Head of caudate nucleus (tissue), 42 donors: ENCODE data around the gene UNC5A.

Experiments used
- DNase-seq, 42 donors: peaks; one replicate each; pipeline versions ENCODE4 v3.0.0 to v3.0.0-alpha.2; 2020 to 2021; ENCODE audit warnings: mixed read lengths in 7 of 42
- intact Hi-C: fragments of 100-400 bp; cut with DNase I; formaldehyde crosslinking; loops from one replicate; pipeline ENCODE4 v1.15.0; 2022

The UNC5A gene

GRCh38 chr5:176899296-176899891 lies 89.0 kb downstream of the UNC5A start, which contains the start of gene HK3:
Gene HK3 (minus strand): TSS chr5:176899346. CDS start chr5:176896159, 3,187 bp downstream.
- intact Hi-C loops, result no loop called here

GRCh38 chr5:176899946-176900779 lies 89.8 kb downstream of the UNC5A start:
- peak in 11 of 42 donors; percentile 23 to 55 (median 35) for DNase-seq
- intact Hi-C loops, result no loop called here

More at GRCh38 chr5:176899296-176899891, 89.0 kb downstream of the UNC5A start, which contains the start of gene HK3:
- DNase-seq, result peak in 5 of 42 donors; percentile 18 to 48 (median 30)

GRCh38 chr5:176900780-176901204 lies 90.4 kb downstream of the UNC5A start:
- DNase-seq, result no peak
- intact Hi-C loops, result no loop called here

DNA sequence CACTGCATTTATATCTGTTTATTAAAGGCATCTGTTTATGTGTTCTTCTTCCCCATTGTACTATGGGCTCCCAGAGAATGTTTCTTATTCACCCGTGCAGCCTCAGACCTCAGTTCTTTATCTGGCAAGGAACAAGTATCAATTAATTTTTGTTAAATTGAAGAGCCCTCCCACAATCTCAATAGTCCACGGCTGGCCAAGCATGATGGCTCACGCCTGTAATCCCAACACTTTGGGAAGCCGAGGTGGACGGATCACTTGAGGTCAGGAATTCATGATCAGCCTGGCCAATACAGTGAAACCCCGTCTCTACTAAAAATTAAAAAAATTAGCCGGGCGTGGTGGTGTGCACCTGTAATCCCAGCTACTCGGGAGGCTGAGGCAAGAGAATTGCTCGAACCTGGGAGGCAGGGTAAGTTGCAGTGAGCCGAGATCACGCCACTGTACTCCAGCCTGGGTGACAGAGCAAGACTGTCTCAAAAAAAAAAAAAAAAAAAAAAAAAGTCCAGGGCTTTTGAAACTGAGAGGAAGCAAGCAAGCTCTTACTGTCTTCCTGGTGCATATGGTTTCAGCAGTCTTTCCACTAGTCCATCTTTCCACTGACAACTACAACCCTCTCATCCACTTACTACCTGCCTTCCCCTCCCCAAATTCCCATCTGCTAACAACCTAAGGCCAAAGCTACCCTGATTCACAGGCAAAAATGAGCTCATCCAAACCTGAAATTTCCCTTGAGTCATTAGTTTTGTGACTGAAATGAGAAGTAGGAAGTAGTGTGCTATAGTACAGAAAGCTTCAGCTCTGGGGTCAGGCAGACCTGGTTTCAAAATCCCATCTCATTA lies 91.1 kb downstream of the UNC5A start:
- intact Hi-C loops, result no loop called here
- DNase-seq, result peak in 1 of 42 donors; percentile 34

DNA sequence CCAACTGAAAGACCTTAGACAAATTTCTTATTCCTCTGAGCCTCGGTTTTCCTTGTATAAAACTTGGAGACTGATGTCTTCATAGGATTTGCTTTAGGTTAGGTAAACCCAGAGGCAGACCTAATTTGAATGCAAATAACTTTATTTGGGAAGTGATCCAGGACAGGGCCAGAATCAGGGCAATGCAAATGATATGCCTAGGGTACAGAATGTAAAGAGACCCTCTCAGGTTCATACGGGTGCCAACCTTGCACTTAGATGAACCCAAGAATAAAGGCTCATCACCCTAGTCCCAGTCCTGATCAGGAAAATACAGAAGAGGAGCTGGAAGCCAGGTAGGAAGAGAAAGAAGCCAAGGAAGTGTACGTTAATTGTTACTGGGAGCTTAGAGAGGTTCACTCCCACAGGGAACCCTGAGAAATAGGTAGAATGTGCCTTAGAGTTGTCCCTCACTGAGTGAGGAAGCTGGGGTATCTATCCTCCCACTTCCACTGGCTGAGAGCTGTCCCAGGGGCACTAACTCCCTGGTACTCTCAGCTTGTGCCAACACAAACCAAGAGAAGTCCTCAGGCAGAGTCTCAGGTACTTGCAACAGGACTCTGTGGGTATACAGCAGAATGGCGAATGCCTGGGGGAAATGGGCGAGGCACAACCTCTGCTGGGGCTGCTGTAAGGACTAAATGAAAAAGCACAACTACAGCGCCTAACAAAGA lies 91.9 kb downstream of the UNC5A start:
- no peak for DNase-seq
- intact Hi-C loops, result no loop called here

DNA sequence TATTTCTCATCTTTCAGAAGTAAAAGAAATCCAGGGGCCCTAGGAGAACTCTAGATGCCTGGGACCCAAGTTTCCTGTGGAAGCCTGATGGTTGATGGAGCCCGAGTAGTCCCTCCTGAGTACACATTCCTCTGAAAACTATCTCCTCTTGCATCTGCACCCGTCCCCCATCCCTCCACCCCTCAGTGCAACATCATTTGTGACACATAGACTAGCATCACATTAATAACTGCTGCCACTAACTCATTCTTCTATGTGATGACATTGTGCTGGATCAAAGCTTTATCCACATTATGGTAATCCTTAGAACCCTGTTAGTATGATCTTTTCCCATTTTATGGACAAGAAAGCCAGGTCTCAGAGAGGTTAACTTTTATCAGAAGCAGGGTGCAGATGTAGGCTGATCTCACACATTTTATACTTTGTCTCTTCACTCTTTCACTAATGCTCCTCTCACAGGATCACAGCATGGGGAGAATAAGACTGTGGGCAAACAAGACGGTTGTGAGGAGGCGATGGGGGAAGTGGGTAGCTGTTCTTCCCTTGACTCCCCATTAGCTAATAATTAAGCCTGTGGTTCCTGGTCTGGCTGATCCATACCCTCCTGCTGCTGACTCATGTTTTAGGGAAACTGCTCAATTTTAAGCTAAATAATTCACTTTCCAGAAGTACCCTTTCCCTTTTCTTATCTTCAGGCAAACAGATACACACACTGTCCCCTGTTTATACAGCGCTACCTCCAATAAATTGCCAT lies 92.7 kb downstream of the UNC5A start:
- intact Hi-C loops, result no loop called here
- no peak for DNase-seq

DNA sequence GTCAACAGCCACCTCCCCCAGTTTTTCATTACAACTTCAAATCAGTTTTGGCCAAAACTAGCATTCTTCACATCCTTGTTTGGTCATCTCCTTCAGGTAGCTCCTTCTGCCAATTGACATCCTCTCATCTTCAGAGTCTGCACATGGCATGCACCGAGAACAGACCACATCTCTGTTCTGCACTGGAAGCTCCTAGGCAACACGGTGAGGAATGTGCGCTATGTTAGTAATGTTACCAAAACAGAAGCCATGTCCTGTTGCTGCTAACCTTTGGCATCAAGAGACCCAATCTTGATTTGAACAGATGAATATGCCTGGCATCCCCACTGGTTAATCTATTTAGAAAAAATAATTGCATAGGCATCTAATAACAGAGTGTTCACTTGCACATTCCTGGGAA lies 93.9 kb downstream of the UNC5A start:
- intact Hi-C loops, result no loop called here
- DNase-seq, result no peak

GRCh38 chr5:176906126-176906525 lies 95.8 kb downstream of the UNC5A start:
- intact Hi-C loops, result no loop called here
- no peak for DNase-seq

- intact Hi-C loops, result no loop called here
- DNase-seq, result no peak
These were observed 96.4 kb downstream of the UNC5A start for GRCh38 chr5:176906796-176907195.

- intact Hi-C loops, result no loop called here
- no peak for DNase-seq
These were observed 98.5 kb downstream of the UNC5A start for GRCh38 chr5:176908675-176909368.

DNA sequence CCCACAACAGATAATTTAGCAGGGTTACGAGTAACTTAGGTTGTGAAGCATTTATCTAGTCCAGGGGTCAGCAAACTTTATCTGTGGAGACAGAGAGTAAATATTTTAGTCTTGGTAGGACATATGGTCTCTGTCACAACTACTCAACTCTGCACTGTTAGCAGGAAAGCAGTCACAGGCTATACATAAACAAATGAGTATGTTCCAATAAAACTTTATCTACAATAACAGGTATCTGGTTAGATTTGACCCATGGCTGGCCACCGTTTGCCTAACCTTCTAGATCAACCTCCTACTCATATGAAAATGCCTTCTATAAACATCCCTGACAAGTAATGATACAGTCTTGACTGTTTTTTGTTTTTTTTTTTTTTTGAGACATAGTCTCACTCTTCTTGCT lies 101.8 kb downstream of the UNC5A start:
- intact Hi-C loops, result no loop called here
- DNase-seq, result no peak

- no peak for DNase-seq
- intact Hi-C loops, result no loop called here
These were observed 105.5 kb downstream of the UNC5A start for GRCh38 chr5:176915906-176916305.

DNA sequence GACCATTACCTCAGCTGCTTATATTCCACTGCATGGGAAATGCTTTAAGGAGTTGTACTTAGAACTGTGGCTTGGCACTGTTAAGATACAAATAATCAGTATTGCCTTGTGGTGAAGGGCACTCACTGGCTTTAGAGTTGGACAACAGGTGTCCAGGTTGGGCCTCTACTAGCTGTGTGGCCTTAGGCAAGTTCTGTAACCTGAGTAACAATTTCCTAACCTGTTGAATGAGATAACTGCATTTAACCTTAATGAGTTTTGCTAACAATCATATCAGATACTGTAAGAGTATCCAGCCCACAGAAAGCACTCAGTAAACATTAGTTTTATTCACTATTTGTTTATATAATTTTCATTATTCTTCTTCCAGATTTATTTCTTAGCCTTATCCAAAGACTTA lies 106.0 kb downstream of the UNC5A start:
- no peak for DNase-seq
- intact Hi-C loops, result no loop called here

DNA sequence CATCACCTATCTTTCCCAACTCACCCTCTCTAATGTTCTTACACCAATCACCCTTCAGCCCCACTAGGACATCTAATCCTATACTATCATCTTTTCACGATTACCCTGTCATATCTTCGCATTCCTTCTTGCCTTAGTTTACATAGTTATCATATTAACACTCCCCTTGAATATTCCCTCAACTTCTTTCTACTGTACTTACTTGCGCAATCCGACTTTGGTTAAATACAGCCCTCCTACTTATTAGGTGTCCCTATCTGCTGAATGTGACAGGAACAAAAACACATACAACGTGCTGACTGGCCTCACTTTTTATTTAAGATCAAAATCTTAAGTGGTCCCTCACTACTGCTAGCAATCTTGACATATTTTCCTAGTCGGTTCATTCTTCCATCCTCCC lies 108.3 kb downstream of the UNC5A start:
- intact Hi-C loops, result no loop called here
- DNase-seq, result no peak

DNA sequence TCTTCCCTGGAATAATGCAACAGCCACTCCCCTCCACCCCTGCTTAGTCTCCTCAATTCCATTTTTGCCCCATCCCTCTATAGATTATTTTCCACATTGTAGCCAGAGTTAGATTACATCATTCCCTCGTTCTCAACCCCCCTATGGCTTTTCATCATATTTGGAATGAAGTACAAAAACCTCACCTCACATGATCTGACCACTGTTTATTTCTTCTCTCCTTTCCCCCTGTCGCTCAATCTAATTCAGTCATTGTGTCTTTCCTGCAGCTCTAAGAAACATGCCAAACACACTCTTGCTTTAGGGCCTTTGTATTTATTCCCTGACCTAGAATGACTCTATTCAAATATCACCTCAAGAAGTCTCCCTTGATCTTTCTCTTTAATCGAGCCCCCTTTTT lies 111.4 kb downstream of the UNC5A start:
- DNase-seq, result no peak
- intact Hi-C loops, result no loop called here

GRCh38 chr5:176922817-176923216 lies 112.5 kb downstream of the UNC5A start:
- intact Hi-C loops, result no loop called here
- no peak for DNase-seq

GRCh38 chr5:176927562-176927961 lies 117.2 kb downstream of the UNC5A start:
- DNase-seq, result no peak
- intact Hi-C loops, result no loop called here

GRCh38 chr5:176929654-176930053 lies 119.3 kb downstream of the UNC5A start:
- intact Hi-C loops, result no loop called here
- no peak for DNase-seq
